NCI-H226 (cell line): ENCODE results near the gene CAV2.
"Not testable (repeated sequence)": the region's sequence is repeated elsewhere in the genome, so short reads cannot be mapped to it uniquely, and the experiment has no call there.

ENCODE experiments used
- DNase-seq: peaks from one replicate; pipeline ENCODE4 v3.0.0-alpha.2; 2015

Gene CAV2, protein sequence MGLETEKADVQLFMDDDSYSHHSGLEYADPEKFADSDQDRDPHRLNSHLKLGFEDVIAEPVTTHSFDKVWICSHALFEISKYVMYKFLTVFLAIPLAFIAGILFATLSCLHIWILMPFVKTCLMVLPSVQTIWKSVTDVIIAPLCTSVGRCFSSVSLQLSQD

GRCh38 chr7:116499168-116500077 lies at the start of gene CAV2:
Gene CAV2 (plus strand): TSS chr7:116499738. CDS start chr7:116499782, 44 bp downstream.
- peak; percentile 34 for DNase-seq

GRCh38 chr7:116449950-116450349 lies 49.6 kb upstream of the CAV2 start:
- no peak for DNase-seq

GRCh38 chr7:116451957-116452729 lies 47.4 kb upstream of the CAV2 start:
- no peak for DNase-seq

GRCh38 chr7:116454377-116454776 lies 45.2 kb upstream of the CAV2 start:
- DNase-seq = no peak

DNA sequence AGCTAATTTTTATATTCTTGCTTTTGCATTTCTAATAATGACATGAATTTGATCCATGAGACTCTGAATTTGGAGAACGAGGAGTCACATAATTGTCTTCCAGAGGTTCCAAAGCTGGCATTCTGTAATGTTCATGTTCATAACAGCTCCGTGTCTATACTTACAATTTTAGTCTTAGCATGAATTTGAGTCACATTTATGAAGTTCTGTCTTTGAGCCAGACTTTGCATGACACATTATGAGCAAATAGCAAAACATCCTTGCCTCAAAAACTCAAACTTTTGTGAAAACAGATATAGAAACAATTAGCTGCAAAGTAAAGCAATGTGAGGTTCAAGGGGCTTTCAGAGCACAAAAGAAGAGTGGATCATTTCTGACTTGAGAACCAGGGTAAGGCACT lies 44.5 kb upstream of the CAV2 start:
- DNase-seq = no peak

DNA sequence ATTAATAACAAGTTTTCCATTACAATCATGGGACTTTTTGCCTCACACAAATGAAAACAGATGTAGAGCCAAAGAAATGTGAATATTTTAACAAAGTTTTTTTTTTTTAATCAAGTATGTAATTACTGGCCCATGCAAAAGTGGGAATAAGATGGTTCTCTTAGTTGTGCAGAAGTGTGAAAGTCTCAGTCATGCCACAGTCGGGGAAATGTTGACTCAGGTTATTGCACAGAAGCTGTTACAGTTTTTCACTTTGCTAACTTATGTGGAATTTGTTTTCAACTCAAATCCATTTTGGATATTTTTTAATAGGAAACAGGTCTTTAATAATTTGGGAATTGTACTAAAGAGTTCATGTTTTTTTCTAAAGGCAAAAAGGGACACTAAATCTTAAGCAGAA lies 44.0 kb upstream of the CAV2 start:
- no peak for DNase-seq

GRCh38 chr7:116461500-116461899 lies 38.0 kb upstream of the CAV2 start:
- DNase-seq = no peak

DNA sequence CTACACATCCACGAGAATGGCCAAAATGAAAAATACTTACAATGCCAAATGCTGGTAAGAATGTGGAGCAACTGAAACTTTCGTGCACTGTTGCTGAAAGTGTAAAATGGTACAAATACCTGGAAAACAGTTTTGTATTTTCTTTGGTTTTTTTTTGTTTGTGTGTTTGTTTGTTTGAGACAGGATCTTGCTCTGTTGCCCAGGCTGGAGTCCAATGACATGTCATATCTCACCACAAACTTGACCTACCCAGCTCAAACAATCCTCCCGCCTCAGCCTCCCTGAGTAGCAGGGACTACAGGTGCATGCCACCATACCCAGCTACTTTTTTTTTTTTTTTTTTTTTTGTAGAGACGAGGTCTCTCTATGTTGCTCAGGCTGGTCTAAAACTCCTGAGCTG lies 35.6 kb upstream of the CAV2 start:
- DNase-seq = no peak

- DNase-seq = no peak
Observed at GRCh38 chr7:116464375-116464774, 35.2 kb upstream of the CAV2 start.

DNA sequence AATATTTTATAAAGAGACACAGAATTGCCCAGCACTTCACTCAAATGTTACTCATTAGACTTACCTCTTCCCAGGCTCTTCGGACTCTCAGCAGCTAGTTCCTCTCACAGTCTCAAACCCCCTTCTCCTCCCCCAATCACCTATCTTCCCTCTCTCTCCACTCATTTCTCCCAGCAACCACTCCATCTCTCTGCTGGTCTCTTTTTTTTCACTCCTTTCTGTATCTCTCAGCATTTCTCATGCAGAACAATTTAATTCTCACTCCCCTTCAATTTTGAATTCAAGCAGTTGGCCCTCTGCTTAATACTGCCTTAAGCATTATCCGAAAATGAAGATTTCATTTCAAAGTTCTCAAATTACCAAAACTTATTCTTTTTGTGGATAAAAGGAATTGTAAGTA lies 34.4 kb upstream of the CAV2 start:
- no peak for DNase-seq

DNA sequence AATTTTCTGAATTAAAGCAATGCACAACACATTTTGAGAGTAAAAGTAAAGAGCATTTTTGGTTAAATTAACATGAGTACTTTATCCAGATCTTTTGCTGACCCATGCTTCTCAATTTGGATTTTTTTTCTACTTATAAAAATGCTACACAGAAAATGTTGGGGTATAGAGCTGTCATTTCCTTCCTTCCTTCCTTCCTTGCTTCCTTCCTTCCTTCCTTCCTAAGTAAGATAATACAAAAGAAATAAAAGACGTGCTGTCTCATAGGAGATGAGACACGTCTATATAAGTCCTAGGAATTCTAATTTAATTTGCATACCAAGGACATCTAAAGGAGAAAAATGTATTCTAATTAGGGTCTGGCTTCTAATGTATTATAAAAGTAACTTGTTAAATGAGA lies 31.0 kb upstream of the CAV2 start:
- DNase-seq = no peak

- no peak for DNase-seq
Observed at GRCh38 chr7:116477625-116478024, 21.9 kb upstream of the CAV2 start.

DNA sequence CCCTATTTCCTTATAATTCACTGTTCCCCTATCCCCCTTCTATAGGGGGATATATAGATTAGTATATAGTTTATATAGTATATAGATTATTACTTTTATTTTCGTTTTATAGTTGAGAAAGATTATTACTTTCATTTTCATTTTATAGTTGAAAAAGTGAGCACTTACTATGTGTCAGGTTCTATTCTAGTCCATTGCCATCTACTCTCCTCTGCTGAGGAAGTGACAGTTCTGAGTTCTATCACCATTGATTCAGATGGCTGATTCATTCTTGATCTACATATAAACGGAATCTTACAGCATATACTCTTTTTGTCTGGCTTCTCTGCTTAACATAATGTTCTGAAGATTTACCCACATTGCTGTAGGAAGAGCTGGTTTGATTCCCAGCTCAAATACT lies 20.7 kb upstream of the CAV2 start:
- no peak for DNase-seq

DNA sequence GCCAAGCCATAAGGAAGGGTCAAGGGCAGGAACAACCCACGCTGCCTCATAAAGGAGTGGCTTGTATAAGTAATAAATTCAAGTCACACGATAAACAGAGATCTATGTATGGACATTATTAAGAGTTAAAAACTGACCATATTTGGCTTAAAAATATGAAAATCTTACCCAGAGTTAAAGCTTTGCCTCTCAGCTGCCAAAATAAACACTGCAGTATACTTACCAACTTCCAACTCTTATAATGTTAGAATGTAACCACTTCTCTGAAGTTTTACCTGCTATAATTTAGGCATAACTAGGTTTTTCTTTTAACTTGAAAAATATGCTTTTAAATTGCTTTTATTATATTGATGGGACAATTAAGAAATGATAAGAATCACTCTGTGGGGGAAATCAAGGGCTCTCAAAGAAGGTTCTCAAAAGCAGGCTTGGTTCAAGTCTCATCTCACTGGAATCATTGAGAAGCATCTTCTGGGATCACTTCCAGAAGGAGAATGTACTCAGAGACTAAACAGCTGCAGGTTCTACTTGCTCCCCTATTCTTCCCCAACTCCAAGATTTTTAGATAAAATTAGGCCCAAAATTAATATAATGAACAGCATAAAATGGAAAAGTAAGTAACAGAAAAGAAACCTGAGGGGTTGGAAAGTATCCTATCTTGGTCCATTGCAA lies 16.1 kb upstream of the CAV2 start:
- no peak for DNase-seq

- not testable (repeated sequence) for DNase-seq
Observed at GRCh38 chr7:116484389-116484788, 15.1 kb upstream of the CAV2 start.

DNA sequence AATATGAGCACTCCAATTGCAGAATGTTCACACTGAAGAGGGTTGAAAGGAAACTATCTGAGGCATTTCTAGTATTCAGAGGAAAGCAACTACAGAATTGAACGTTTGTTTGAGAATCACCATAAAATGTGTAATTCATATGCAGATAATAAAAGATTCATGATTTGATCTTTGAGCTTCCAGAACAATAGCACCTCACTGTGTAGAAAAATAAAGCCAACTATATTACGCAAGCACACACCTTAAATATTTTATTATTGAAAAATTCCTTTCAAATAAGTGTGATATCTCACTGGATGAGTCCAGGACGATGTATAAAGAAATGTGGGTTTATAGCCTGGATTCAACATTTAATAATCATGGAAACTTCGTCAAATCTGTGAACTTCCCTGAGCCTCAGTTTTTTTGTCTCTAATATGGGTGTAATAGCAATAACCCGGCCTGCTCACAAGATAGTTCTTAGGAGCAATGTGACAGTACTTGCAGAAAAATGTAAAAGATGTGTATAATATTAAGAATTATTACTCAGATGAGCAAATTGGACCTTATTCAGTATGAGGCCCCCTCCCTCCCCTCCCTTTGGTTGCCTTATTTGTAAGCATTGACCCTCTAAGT lies 11.5 kb upstream of the CAV2 start:
- no peak for DNase-seq

DNA sequence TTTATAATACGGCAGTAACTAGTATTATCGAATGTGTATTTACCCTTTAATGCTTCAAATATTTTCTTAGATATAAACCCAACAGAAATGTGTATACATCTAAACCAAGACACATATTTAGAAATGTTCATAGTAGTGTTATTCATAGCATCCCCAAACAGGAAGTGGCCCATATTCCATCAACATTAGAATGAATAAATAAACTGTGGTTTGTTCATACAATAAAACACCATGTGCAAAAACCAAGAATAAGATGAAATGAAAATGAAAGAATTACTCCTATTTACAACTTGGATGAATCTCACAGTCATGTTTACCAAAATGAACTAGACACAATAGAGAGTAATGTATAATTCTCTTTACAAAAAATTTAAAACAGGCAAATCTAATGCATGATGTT lies 9.2 kb upstream of the CAV2 start:
- DNase-seq = no peak

GRCh38 chr7:116491887-116492653 lies 7.5 kb upstream of the CAV2 start:
- DNase-seq = no peak

GRCh38 chr7:116492654-116493109 lies 6.9 kb upstream of the CAV2 start:
- DNase-seq = no peak

DNA sequence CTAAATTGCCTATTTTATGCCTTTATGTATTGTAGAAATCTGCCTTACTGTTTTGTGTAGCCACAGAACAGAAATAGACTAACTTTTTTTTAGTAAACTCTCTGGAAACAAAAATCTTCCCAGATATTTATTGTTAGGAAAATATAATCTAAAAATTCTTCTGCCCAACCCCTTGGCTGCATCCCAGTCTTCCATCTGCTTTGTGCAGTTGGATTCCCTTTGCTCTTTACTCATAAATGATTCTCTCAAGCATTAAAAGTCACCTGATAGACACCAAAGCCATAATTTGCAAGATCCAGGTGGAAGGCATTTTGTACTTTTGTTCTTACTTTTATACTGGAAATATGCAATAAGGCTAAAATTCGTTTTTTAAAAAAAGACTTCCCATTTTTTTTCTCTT lies 6.1 kb upstream of the CAV2 start:
- no peak for DNase-seq

GRCh38 chr7:116494472-116494871 lies 5.1 kb upstream of the CAV2 start:
- DNase-seq = no peak

DNA sequence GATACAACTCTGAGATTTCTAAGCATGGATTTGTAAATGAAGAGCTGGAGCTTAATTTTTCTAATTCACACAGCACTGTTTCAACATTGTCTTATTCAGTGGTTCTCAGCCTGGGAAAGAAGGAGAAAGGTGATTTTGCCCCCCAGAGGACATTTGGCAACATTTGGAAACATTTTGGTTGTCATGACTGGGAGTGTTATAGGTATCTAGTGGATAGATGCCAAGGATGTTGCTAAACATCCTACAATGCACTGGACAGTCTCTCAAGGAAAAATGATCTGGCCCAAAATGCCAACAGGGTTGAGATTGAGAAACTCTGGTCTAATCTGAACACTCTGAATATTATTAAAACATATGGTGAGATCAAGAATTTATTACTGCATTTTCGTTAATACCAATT lies 3.8 kb upstream of the CAV2 start:
- DNase-seq = peak; percentile 67
